Measurements from ENCODE around the gene SH3BP5.

SH3BP5 gene

DNA sequence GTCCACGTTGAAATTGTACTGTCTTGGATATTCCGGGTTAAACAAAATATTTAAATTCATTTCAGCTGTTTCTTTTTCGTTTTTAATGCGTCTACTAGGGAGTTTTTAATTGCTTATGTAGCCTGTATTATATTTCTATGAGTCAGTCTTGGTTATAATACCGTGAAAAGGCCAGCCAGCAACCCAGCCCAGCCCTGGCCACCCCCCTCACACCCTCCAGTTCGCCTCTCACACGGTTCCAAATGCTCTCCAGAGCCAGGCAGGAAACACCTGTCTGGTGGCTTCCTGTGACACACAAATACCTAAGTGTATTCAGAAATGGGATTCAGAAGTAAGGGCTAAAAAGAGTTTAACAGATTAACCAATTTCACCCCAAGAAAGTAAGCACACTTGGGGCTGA lies 4.4 kb downstream of the SH3BP5 start:
- DNase-seq (ENCODE audit: low read depth), result no peak
- H3K4me3 ChIP-seq (ENCODE audit: control insufficient read depth, low read depth, low read length), result no peak overlapping the region
- TF ChIP-seq, protein P1, sequence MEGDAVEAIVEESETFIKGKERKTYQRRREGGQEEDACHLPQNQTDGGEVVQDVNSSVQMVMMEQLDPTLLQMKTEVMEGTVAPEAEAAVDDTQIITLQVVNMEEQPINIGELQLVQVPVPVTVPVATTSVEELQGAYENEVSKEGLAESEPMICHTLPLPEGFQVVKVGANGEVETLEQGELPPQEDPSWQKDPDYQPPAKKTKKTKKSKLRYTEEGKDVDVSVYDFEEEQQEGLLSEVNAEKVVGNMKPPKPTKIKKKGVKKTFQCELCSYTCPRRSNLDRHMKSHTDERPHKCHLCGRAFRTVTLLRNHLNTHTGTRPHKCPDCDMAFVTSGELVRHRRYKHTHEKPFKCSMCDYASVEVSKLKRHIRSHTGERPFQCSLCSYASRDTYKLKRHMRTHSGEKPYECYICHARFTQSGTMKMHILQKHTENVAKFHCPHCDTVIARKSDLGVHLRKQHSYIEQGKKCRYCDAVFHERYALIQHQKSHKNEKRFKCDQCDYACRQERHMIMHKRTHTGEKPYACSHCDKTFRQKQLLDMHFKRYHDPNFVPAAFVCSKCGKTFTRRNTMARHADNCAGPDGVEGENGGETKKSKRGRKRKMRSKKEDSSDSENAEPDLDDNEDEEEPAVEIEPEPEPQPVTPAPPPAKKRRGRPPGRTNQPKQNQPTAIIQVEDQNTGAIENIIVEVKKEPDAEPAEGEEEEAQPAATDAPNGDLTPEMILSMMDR (IDR thresholded peaks at IDR 0.05; ENCODE audit: control insufficient read depth, insufficient read depth, low read depth, low read length, missing control alignments), result no peak

DNA sequence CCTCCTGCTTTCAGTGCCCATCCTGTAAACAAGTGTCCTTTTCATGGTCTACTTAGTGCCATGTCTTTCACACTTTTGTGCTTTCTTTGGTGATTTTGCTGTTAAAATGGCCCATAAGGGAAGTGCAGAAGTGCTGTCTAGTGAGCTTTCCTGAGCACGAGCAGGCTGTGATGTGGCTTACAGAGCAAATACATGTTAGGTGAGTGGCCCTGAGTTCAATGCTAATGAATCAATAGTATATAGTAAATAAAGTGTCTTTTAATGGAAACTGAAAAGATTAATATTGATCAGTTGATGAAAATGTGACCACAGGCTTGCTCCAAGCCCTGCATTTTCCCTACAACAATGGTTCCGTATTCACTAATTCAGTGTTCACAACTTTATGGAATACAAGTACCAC lies 5.7 kb downstream of the SH3BP5 start:
- TF ChIP-seq, protein P1 (IDR thresholded peaks at IDR 0.05; ENCODE audit: control insufficient read depth, insufficient read depth, low read depth, low read length, missing control alignments), result no peak
- DNase-seq (ENCODE audit: low read depth), result no peak
- H3K4me3 ChIP-seq (ENCODE audit: control insufficient read depth, low read depth, low read length), result no peak overlapping the region

DNA sequence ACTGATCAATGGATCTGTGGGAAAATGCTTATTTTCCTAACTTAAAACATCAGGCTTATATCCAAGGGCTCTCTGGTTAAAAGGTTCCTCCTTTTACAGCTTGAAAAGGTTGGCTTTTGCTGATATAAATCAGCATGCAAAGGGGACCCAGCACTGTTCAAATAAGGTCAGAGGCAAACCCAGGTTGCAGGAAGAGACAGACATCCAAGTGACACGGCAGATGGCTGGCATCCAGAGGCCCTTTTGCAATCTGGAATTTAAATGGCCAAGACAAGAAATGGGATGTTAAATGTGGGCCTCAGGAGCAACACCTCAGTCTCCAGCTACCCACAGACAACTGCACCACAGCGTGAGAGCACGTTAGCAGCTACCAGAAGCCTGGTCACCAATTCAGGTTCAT lies 6.3 kb downstream of the SH3BP5 start:
- H3K4me3 ChIP-seq (ENCODE audit: control insufficient read depth, low read depth, low read length), result no peak overlapping the region
- DNase-seq (ENCODE audit: low read depth), result no peak
- TF ChIP-seq, protein P1 (IDR thresholded peaks at IDR 0.05; ENCODE audit: control insufficient read depth, insufficient read depth, low read depth, low read length, missing control alignments), result no peak

DNA sequence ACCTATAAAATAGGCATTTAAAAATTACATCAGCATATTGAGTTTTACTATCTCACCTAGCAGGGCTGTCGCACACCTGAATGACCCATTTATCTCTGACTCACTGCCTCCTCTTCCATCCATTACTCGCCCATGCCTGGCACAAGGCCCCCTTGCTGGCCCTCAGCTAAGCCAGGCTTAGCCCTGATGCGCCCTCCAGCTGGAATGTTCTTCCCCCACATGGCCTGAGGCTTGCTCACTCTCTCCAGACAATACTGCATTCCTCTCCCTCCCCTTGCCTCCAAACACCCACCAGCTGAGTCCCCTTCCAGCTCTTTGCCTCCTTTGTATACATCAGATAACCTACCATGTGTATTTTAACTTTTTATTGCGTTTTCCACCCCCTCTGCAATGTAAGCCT lies 7.2 kb downstream of the SH3BP5 start:
- no peak overlapping the region for H3K4me3 ChIP-seq (ENCODE audit: control insufficient read depth, low read depth, low read length)
- peak; percentile 35 for DNase-seq (ENCODE audit: low read depth)
- TF ChIP-seq, protein P1 (IDR thresholded peaks at IDR 0.05; ENCODE audit: control insufficient read depth, insufficient read depth, low read depth, low read length, missing control alignments), result no peak

DNA sequence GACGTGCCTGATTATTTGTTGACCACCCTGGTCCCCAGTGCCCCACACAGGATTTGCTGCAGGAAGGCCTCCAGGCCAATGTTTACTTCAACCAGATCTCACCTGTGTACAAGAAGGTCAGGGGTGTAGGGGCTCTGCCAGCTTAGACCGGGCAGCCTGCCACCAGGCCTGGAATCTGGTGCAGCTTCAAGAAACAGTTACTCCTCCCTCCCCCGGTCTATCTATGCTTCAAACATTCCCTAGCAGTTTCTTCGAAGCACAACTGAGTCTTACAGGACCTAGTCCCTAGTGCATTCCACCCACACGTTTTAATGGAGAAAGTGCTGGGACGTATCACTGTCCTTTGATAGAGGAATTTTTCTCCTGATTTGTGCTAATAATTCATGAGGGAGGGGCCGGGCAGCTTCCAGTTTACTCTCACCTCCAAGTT lies 8.0 kb downstream of the SH3BP5 start:
- DNase-seq (ENCODE audit: low read depth), result no peak
- H3K4me3 ChIP-seq (ENCODE audit: control insufficient read depth, low read depth, low read length), result no peak overlapping the region
- TF ChIP-seq, protein P1 (IDR thresholded peaks at IDR 0.05; ENCODE audit: control insufficient read depth, insufficient read depth, low read depth, low read length, missing control alignments), result no peak

DNA sequence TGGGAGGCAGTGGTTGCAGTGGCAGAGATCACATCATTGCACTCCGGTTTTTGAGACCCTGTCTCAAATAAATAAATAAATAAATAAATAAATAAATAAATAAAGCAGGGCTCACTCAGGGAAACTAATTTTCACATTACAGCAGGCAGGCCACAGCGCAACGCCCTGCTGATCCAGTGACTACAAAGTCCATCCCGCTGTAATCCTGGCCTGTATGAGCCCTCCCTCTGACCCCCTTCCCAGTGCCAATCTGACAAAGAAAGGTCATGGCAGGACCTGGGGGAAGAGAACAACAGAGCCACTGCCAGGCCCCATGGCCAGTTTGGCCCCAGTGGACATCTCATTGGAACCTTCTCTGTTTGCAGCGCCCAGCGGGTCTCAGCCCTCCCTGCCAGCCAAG lies 9.3 kb downstream of the SH3BP5 start:
- H3K4me3 ChIP-seq (ENCODE audit: control insufficient read depth, low read depth, low read length), result no peak overlapping the region
- TF ChIP-seq, protein P1 (IDR thresholded peaks at IDR 0.05; ENCODE audit: control insufficient read depth, insufficient read depth, low read depth, low read length, missing control alignments), result no peak
- DNase-seq (ENCODE audit: low read depth), result no peak

DNA sequence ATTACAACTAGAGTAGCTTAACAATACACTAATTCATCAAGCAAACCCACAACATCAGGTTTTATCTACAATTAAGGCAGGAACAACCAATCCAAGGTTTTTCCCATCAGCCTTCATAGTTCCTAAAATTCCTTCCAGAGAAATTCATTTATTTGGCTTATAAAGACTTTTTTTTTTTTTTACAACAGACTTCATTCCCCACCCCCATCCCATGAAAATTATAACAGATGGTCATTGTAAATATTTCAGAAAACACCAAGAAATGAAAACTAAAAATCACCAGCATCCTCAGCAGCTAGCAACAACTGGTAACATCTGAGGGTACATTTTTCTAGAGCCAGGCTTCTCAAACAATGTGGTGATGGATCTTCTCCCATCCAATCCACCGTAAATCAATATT lies 11.0 kb downstream of the SH3BP5 start:
- H3K4me3 ChIP-seq (ENCODE audit: control insufficient read depth, low read depth, low read length), result no peak overlapping the region
- TF ChIP-seq, protein P1 (IDR thresholded peaks at IDR 0.05; ENCODE audit: control insufficient read depth, insufficient read depth, low read depth, low read length, missing control alignments), result no peak

More for the DNA sequence above, 11.0 kb downstream of the SH3BP5 start:
- no peak for DNase-seq (ENCODE audit: low read depth)
